ENCODE data around the gene ZDHHC7. TPM values are rescaled to one million over a fixed set of nuclear protein-coding genes. Genes with fewer than 3 reads are reported as not detected.

ZDHHC7 gene
- total RNA-seq, 1 donor from 2014 or later = 68.7 TPM

GRCh38 chr16:85005285-85006069 lies 5.9 kb downstream of the ZDHHC7 start:
- FAIRE-seq (no peak), DNase-seq (ENCODE audit: low read depth) (peak; percentile 87)
- no peak overlapping the region for H3K4me3 ChIP-seq (ENCODE audit: low read depth, low read length)
- no peaks in the 10 kb centered on the region for H3K27me3 ChIP-seq (ENCODE audit: control insufficient read depth, insufficient read depth, low read length)
- H3K36me3 ChIP-seq (ENCODE audit: control insufficient read depth, insufficient read depth, low read length) = peaks cover 3% of the 10 kb centered on the region
- no peak for TF ChIP-seq CTCF (IDR thresholded peaks at IDR 0.05; ENCODE audit: insufficient read depth, low read length, severe bottlenecking)

- no peak overlapping the region for H3K4me3 ChIP-seq (ENCODE audit: low read depth, low read length)
- no peak for FAIRE-seq
- DNase-seq (ENCODE audit: low read depth) = peak; percentile 82
Measured at GRCh38 chr16:85004587-85005205, 6.6 kb downstream of the ZDHHC7 start.

GRCh38 chr16:85003725-85004586 lies 7.4 kb downstream of the ZDHHC7 start:
- TF ChIP-seq CTCF (IDR thresholded peaks at IDR 0.05; ENCODE audit: insufficient read depth, low read length, severe bottlenecking) = no peak
- Histone ChIP-seq H3K36me3 (ENCODE audit: control insufficient read depth, insufficient read depth, low read length) (peaks cover 3% of the 10 kb centered on the region), H3K4me3 (ENCODE audit: low read depth, low read length) (no peak overlapping the region), H3K27me3 (ENCODE audit: control insufficient read depth, insufficient read depth, low read length) (no peaks in the 10 kb centered on the region)
- DNase-seq (ENCODE audit: low read depth) = no peak
- FAIRE-seq = no peak

More at GRCh38 chr16:85004587-85005205, 6.6 kb downstream of the ZDHHC7 start:
- TF ChIP-seq CTCF (IDR thresholded peaks at IDR 0.05; ENCODE audit: insufficient read depth, low read length, severe bottlenecking) = no peak
- Histone ChIP-seq H3K36me3 (ENCODE audit: control insufficient read depth, insufficient read depth, low read length) (peaks cover 3% of the 10 kb centered on the region), H3K27me3 (ENCODE audit: control insufficient read depth, insufficient read depth, low read length) (no peaks in the 10 kb centered on the region)

GRCh38 chr16:85003076-85003475 lies 8.3 kb downstream of the ZDHHC7 start:
- Histone ChIP-seq H3K4me3 (ENCODE audit: low read depth, low read length) (no peak overlapping the region), H3K27me3 (ENCODE audit: control insufficient read depth, insufficient read depth, low read length) (no peaks in the 10 kb centered on the region), H3K36me3 (ENCODE audit: control insufficient read depth, insufficient read depth, low read length) (peaks cover 4% of the 10 kb centered on the region)
- FAIRE-seq = no peak
- peak; percentile 65 for DNase-seq (ENCODE audit: low read depth)
- TF ChIP-seq CTCF (IDR thresholded peaks at IDR 0.05; ENCODE audit: insufficient read depth, low read length, severe bottlenecking) = peak; percentile 7

- Histone ChIP-seq H3K4me3 (ENCODE audit: low read depth, low read length) (no peak overlapping the region), H3K36me3 (ENCODE audit: control insufficient read depth, insufficient read depth, low read length) (peaks cover 4% of the 10 kb centered on the region), H3K27me3 (ENCODE audit: control insufficient read depth, insufficient read depth, low read length) (no peaks in the 10 kb centered on the region)
- FAIRE-seq = no peak
- no peak for DNase-seq (ENCODE audit: low read depth)
- no peak for TF ChIP-seq CTCF (IDR thresholded peaks at IDR 0.05; ENCODE audit: insufficient read depth, low read length, severe bottlenecking)
Measured at GRCh38 chr16:85002608-85003007, 8.7 kb downstream of the ZDHHC7 start.

Data from bronchial epithelial cell (primary cell).